Hepatocyte (in vitro differentiated cells): ENCODE measurements around the gene C1orf232.

Source experiments
- CTCF ChIP-seq: fragments of 200-600 bp; sonication (generic); IDR thresholded peaks from 2 replicates; pipeline ENCODE4 v1.5.1; 2016; ENCODE audit warnings: antibody characterized with exemption, mild to moderate bottlenecking; ENCODE audit not compliant: poor library complexity
- EZH2 ChIP-seq: fragments of 200-600 bp; sonication (generic); IDR thresholded peaks from 2 replicates; pipeline ENCODE4 v1.6.1; 2016; ENCODE audit warnings: antibody characterized with exemption, mild to moderate bottlenecking, borderline replicate concordance
- EZH2phosphoT487 ChIP-seq: fragments of 200-600 bp; sonication (generic); IDR thresholded peaks from one replicate; pipeline ENCODE4 v1.6.1; 2018; ENCODE audit warnings: antibody characterized with exemption, mild to moderate bottlenecking, low read depth, moderate library complexity; ENCODE audit not compliant: unreplicated experiment, severe bottlenecking

- no peak for TF ChIP-seq CTCF
- no peak for TF ChIP-seq EZH2
- TF ChIP-seq EZH2phosphoT487, result no peak
Observed at GRCh38 chr1:26134466-26134865, 34.3 kb downstream of the C1orf232 start.
